Panc1 (cell line): ENCODE measurements around the gene SPACA7. TPM values are rescaled to one million over a fixed set of nuclear protein-coding genes. Genes with fewer than 3 reads are reported as not detected.

ENCODE experiments used
- ATAC-seq: fragments of 200-7000 bp; cut with Tn5 transposase; 2 replicates; pipeline ENCODE4 v1.9.1; 2020; ENCODE audit warnings: mild to moderate bottlenecking, moderate library complexity
- BruUV-seq: library from RNA; stranded (reverse); fragments of 400-500 nt; replicated peaks from 2 replicates; lab custom pipeline; 2021; lab: Mats Ljungman, UMichigan
- CTCF ChIA-PET: fragments of 300-600 bp; sonication (Branson Sonifier 250); formaldehyde crosslinking; loops from one replicate; lab custom pipeline; 2022; ENCODE audit warnings: antibody characterized with exemption; lab: Charles Lee
- POLR2A ChIA-PET: fragments of 300-600 bp; sonication (Branson Sonifier 250); formaldehyde crosslinking; loops from one replicate; lab custom pipeline; 2022; ENCODE audit warnings: antibody characterized with exemption; lab: Charles Lee
- DNase-seq: peaks from one replicate; pipeline ENCODE4 v3.0.0-alpha.2; 2010; ENCODE audit warnings: low read depth, low spot score
- H3K27ac ChIP-seq: 2 replicates; pipeline ENCODE4 v1.5.1; 2011; ENCODE audit warnings: mild to moderate bottlenecking, low read length, inconsistent platforms
- H3K27me3 ChIP-seq: fragments of 200-500 bp; sonication (Bioruptor generic); 2 replicates; pipeline ENCODE4 v1.6.0; 2014; ENCODE audit warnings: low read length, inconsistent platforms; ENCODE audit not compliant: control insufficient read depth, insufficient read depth
- H3K36me3 ChIP-seq: fragments of 200-500 bp; sonication (Bioruptor generic); 2 replicates; pipeline ENCODE4 v1.5.1; 2014; ENCODE audit warnings: inconsistent platforms, mild to moderate bottlenecking, low read length, moderate library complexity; ENCODE audit not compliant: control insufficient read depth, insufficient read depth
- H3K4me1 ChIP-seq: 2 replicates; pipeline ENCODE4 v1.5.1; 2011; ENCODE audit warnings: inconsistent platforms, mild to moderate bottlenecking, low read length, moderate library complexity; ENCODE audit not compliant: control insufficient read depth, insufficient read depth
- H3K4me3 ChIP-seq, 2 experiments: 2 replicates each; pipeline ENCODE4 v1.5.1; 2011 to 2012; ENCODE audit warnings: low read depth in 2 of 2, low read length in 2 of 2, mild to moderate bottlenecking in 2 of 2, inconsistent platforms in 1 of 2, moderate library complexity in 1 of 2
- H3K9me3 ChIP-seq: fragments of 200-500 bp; sonication (Bioruptor generic); 2 replicates; pipeline ENCODE4 v1.5.1; 2014; ENCODE audit warnings: low read depth, mild to moderate bottlenecking, inconsistent platforms, low read length, moderate library complexity; ENCODE audit not compliant: control insufficient read depth, insufficient read depth
- CTCF ChIP-seq: fragments of 450-650 bp; IDR thresholded peaks from 2 replicates; pipeline ENCODE4 v1.5.1; 2017; ENCODE audit warnings: mild to moderate bottlenecking
- POLR2AphosphoS5 ChIP-seq: IDR thresholded peaks from 2 replicates; pipeline ENCODE4 v1.6.1; 2012; ENCODE audit warnings: mild to moderate bottlenecking, low read depth, low read length, moderate library complexity
- REST ChIP-seq, 2 experiments: IDR thresholded peaks; 2 replicates each; pipeline ENCODE4 v1.6.1; 2011 to 2012; ENCODE audit warnings: low read depth in 2 of 2, control low read depth in 1 of 2, low read length in 1 of 2, mild to moderate bottlenecking in 1 of 2, moderate library complexity in 1 of 2; ENCODE audit not compliant: insufficient read depth in 1 of 2
- SIN3A ChIP-seq: IDR thresholded peaks from 2 replicates; pipeline ENCODE4 v1.6.1; 2012; ENCODE audit warnings: low read depth, mild to moderate bottlenecking, low read length, moderate library complexity, borderline replicate concordance; ENCODE audit not compliant: insufficient read depth
- TCF7L2 ChIP-seq: IDR thresholded peaks from 2 replicates; pipeline ENCODE4 v1.6.1; 2011; ENCODE audit warnings: mild to moderate bottlenecking, low read depth, low read length, inconsistent platforms
- in situ Hi-C: cut with HindIII; loops from 2 replicates; pipeline ENCODE4 v1.10.0; 2016; ENCODE audit warnings: low sequenced_read_pairs, low pct_unique_long_range_greater_than_20kb
- intact Hi-C: fragments of 100-400 bp; cut with micrococcal nuclease; formaldehyde crosslinking; loops from one replicate; pipeline ENCODE4 v1.10.0; 2022; ENCODE audit not compliant: unreplicated experiment
- total RNA-seq: library from RNA; stranded (reverse); gene quantifications from one replicate; pipeline ENCODE4 v1.2.1, GENCODE V29; 2021; ENCODE audit not compliant: unreplicated experiment

Gene SPACA7
- total RNA-seq, 1 experiment from 2014 or later, result not detected

GRCh38 chr13:112454648-112455334 lies 78.6 kb downstream of the SPACA7 start:
- no peaks in the 10 kb centered on the region for H3K36me3 ChIP-seq
- CTCF ChIA-PET, result no interaction called here
- DNase-seq (no peak), ATAC-seq (no peak)
- H3K9me3 ChIP-seq, result no peaks in the 10 kb centered on the region
- intact Hi-C loops (no loop called here), in situ Hi-C loops (no loop called here)
- BruUV-seq, result no TSS peak
- no peaks in the 10 kb centered on the region for H3K4me1 ChIP-seq
- no peaks in the 10 kb centered on the region; the same call in 1 of the 2 replicates for H3K27me3 ChIP-seq
- H3K27ac ChIP-seq, result no peak overlapping the region
- no peak for TF ChIP-seq CTCF
- TF ChIP-seq SIN3A, result no peak
- TF ChIP-seq TCF7L2, result no peak
- no peak for TF ChIP-seq POLR2AphosphoS5
- TF ChIP-seq REST (IDR thresholded peaks at IDR 0.05; ENCODE audit: insufficient read depth in 1 of 2, low read depth in 2 of 2, low read length in 1 of 2), result no peak
- POLR2A ChIA-PET, result interaction anchor here (0.6 kb wide), 1 partner anchor 98 kb away, joined by 6 read pairs; no protein-coding TSS in a partner anchor
- no peak overlapping the region for H3K4me3 ChIP-seq

GRCh38 chr13:112455476-112456059 lies 79.4 kb downstream of the SPACA7 start:
- BruUV-seq, result no TSS peak
- Histone ChIP-seq H3K4me3 (no peak overlapping the region), H3K27ac (no peak overlapping the region), H3K36me3 (no peaks in the 10 kb centered on the region), H3K9me3 (no peaks in the 10 kb centered on the region), H3K4me1 (no peaks in the 10 kb centered on the region), H3K27me3 (no peaks in the 10 kb centered on the region; the same call in 1 of the 2 replicates)
- TF ChIP-seq POLR2AphosphoS5 (no peak), TCF7L2 (no peak), REST (IDR thresholded peaks at IDR 0.05; ENCODE audit: insufficient read depth in 1 of 2, low read depth in 2 of 2, low read length in 1 of 2) (no peak), SIN3A (no peak), CTCF (no peak)
- intact Hi-C loops, result no loop called here
- ChIA-PET CTCF (no interaction called here), POLR2A (no interaction called here)
- DNase-seq (no peak), ATAC-seq (no peak)
- in situ Hi-C loops, result no loop called here
